HTR-8/SVneo (cell line): Measurements from ENCODE around the gene KCNN1.
A peak's percentile ranks its signal among the peaks of the same experiment; 100 is the strongest.
"Not testable (repeated sequence)": the region's sequence is repeated elsewhere in the genome, so short reads cannot be mapped to it uniquely, and the experiment has no call there.

Experiments used
- DNase-seq: peaks from one replicate; pipeline ENCODE4 v3.0.0; 2011; ENCODE audit warnings: low spot score, mixed read lengths; ENCODE audit not compliant: insufficient read length
- FAIRE-seq: peaks from 2 replicates; lab custom pipeline; 2011; peaks lifted over from hg19 to GRCh38; lab: Jason Lieb, UNC

The KCNN1 gene

GRCh38 chr19:17966550-17967256 is at the start of gene KCNN1:
Gene KCNN1, plus strand, starts transcription at chr19:17967107. Its CDS starts 6,782 bp downstream, at chr19:17973889.
- no peak for FAIRE-seq
- DNase-seq = peak; percentile 72

GRCh38 chr19:17918151-17918550 is 48.8 kb upstream of the KCNN1 start:
- FAIRE-seq = not testable (repeated sequence)

DNA sequence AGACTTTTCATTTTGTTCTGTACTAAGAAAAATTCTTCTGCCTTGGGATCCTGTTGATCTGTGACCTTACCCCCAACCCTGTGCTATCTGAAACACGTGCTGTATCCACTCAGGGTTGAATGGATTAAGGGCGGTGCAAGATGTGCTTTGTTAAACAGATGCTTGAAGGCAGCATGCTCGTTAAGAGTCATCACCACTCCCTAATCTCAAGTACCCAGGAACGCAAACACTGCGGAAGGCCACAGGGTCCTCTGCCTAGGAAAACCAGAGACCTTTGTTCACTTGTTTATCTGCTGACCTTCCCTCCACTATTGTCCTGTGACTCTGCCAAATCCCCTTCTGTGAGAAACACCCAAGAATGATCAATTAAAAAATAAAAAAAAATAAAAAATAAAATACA is 47.8 kb upstream of the KCNN1 start:
- not testable (repeated sequence) for DNase-seq, FAIRE-seq

More at GRCh38 chr19:17918151-17918550, 48.8 kb upstream of the KCNN1 start:
- not testable (repeated sequence) for DNase-seq

DNA sequence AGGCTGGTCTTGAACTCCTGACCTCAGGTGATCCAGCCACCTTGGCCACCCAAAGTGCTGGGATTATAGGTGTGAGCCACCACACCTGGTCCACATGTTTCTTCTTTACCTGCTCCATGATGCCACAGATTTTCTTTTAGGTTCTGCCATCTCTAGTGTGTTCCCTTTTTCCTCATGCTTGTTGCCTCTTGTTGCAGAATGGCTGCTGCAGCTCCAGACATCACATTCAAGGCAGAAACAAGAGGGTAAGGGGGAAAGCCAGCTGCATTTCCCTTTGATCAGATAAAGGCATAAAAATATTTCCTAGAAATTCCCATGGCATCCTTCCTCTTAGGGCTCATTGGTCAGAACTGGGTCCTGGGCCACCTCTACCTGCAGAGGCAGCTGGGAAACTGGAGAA is 46.4 kb upstream of the KCNN1 start:
- FAIRE-seq (no peak), DNase-seq (no peak)

DNA sequence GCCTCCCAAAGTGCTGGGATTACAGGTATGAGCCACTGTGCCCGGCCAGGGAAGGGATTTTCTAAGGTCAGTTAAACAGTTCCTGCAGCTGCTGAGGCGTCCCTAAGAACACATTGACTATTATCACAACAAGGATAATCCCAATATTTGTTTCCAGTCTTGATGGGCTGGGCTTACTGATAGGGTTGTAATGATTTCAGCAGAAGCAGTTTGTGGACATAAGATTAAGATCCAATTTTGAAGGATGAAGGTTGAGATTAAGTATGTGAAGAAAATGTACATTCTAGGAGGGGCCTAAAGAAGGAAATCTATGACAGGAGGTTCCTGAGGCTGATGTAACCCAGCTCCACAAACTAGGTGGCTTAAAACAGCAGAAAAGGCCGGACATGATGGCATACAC is 44.8 kb upstream of the KCNN1 start:
- DNase-seq (no peak), FAIRE-seq (no peak)

DNA sequence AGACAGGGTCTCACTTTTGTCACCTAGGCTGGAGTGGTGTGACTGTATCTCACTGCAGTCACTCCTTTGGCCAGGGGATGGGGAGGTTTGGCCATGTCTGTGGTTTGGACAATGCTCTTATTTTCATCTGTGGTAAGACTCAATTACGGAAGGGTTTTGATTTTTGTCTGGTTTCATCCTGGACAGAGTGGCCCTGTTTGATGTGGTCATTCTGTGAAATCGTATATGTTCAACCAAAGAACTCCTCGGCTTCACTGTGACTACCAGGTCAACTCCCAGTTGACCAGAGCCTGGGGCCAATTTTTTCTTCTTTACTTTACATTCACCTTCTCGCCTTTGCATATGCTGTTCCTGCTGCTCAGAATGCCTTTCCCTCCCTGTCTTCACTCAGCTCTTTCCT is 40.9 kb upstream of the KCNN1 start:
- no peak for FAIRE-seq
- DNase-seq = no peak

DNA sequence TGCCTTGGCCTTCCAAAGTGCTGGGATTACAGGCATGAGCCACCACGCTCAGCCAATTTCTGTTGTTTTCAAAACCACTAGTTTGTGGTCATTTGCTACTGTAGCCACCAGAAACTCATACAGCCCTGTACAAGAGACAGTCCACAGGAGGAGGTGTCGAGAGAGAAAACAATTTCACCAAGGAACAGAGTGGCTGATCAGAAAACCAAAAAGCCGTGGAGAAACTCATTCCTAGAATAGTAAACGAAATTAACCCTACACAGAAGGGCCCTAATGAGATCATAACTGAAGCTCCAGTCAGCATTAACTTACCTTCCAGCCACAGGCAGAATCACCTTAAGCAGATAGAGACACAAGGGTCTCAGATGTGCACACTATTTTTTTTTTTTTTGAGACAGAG is 37.9 kb upstream of the KCNN1 start:
- FAIRE-seq (no peak), DNase-seq (no peak)

- no peak for FAIRE-seq
- no peak for DNase-seq
Measured at GRCh38 chr19:17931532-17932191, 35.2 kb upstream of the KCNN1 start.

DNA sequence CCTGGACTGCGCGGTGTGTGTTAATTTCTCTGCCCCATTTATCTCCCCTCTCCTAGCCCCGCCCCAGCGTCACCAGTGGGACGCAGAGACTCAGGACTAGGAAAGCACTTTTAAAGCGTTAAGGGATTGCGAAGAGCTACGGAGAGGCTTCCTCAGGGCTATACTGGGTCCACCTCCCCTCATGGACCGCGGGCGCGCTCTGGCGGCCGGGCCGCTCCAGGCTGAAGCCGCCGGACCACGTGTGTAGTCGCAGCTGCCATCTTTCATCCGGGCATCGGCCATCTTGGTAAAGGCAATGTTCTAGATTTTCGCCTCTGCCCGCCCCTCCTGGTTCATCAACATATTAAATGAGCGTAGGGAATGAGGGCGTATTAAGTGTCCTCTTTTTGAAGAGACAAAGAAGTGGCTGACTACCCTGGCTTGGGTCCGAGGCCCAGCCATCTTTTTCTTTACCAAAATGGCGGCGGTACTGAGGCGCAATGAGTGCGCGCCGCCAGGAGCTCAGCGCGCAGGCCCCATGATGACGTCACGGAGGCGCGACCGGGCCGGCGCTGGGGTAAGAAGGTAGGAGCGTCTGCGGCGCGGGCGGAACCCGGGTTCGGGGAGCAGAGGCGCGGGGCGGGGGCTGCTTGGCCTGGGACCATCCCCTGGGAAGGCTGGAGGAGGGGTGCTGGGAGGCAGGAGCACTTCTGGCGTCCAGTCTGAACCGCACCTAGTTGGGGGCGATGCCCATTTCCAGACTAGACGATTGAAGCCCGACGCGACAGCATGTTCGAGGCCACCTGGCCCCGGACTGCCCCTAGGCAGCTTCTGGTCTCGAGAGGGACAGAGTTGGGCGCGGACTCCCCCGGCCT is 34.2 kb upstream of the KCNN1 start, which contains the start of gene CCDC124:
CCDC124 (plus strand) TSS at position 531 of the 854 bp plus-strand sequence. CDS start 3,406 bp downstream, outside the sequence.
- FAIRE-seq = peak; percentile 75
- peak; percentile 96 for DNase-seq

GRCh38 chr19:17933414-17934129 is 33.3 kb upstream of the KCNN1 start:
- DNase-seq (no peak), FAIRE-seq (no peak)

DNA sequence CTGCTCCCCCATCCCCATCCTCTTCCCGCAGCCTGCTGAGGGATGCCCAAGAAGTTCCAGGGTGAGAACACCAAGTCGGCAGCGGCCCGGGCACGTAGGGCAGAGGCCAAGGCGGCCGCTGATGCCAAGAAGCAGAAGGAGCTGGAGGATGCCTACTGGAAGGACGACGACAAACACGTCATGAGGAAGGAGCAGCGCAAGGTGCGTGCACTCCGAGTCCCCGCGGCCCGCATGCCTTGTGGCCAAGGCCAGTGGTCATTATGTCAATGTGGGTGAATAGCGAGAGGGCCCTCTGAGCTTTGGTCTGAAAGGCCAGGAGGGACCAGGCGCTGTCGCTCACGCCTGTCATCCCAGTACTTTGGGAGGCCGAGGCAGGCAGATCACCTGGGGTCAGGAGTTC is 30.5 kb upstream of the KCNN1 start:
- FAIRE-seq = no peak
- no peak for DNase-seq

GRCh38 chr19:17937371-17937900 is 29.5 kb upstream of the KCNN1 start:
- FAIRE-seq (no peak), DNase-seq (no peak)

DNA sequence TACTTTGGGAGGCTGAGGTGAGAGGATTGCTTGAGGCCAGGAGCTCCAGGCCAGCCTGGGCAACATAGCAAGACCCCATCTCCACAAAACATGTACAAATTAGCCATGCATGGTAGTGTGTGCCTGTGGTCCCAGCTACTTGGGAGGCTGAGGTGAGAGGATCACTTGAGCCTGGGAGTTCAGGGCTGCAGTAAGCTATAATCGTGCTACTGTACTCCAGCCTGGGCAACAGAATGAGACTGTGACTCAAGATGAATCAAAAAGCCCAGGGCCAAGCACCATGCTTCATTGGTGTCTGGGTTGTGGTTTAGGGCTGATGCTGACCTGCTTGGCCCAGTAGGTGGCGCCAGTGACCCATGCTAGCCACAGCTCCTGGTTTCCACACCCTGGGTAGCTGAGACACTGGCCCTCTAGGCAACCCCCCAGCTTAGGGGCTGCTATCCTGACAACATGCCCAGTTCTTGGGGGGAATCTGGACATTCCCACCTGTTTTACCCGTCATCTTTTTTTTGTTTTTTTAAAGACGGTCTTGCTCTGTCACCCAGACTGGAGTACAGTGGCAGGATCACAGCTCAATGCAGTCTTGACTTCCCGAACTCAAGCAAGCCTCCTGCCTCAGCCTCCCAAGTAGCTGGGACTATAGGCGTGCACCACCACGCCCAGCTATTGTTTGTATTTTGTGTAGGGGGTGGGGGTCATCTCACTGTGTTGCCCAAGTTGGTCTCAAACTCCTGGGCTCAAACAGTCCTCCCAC is 28.6 kb upstream of the KCNN1 start:
- peak; percentile 36 for FAIRE-seq
- DNase-seq = peak; percentile 92

DNA sequence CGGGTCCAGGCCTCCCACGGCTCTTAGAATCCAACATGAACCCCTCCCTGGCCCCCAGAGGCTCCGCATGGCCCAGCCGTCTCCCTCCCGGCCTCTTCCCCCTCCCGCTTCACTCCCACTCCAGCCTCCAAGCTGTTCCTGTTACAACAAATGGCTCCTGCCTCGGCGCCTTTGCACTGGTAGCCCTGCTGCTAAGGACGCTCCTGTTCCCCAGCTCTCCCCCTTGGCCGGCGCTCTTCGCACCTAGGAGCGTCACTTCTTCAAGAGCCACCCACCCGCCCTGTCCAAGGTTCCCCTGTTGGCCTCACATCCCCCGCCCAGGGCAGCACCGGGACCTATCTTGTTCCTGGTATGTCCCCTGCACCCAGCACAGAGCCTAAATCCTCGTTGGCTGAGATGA is 24.7 kb upstream of the KCNN1 start:
- FAIRE-seq = no peak
- DNase-seq = no peak

DNA sequence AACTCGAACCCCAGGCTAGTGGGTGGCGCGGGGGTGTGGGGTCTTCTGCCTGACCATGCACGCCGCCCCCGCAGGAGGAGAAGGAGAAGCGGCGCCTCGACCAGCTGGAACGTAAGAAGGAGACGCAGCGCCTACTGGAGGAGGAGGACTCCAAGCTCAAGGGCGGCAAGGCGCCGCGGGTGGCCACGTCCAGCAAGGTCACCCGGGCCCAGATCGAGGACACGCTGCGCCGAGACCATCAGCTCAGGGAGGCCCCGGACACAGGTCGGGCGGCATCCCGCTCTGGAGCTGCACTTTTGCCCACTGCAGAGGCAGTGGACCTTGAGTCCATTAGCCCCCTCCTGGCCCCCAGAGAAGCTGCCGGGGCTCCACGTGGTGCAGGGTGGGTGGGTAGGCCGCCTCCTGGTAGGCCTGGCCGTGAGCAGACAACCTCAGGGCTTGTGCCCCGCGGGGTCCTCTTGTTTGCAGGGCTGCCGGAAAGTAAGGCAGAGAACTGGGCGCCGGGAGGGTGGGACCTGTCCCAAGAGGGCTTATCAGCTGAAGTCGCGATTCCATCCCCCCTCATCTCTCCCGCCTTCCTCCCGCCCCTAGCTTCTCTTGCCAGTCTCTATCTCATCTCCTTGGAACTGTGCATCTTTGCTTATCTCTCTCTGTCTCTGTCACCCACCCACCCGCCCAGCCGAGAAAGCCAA is 24.2 kb upstream of the KCNN1 start:
- FAIRE-seq = no peak
- DNase-seq = no peak

- DNase-seq (no peak), FAIRE-seq (no peak)
Measured at GRCh38 chr19:17943274-17944221, 23.4 kb upstream of the KCNN1 start.

DNA sequence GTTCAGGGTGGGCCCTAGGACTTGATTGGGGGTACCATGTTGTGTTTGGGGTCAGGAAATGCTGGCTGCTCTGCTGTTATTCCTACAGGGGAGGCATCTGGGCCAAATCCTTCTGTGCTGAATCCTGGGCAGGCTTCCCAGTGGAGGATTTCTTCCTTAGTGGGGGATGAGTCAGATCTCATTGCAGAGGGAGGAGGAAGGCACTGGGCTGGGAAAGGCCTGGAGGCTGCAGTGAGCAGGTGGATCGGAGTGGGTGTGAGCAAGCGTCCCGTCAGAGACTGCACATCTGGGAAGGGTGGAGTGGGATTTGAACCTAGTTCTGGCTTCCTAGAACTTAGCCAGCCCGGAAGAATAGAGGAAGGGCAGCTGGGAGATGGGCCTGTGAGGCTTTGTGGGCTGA is 22.6 kb upstream of the KCNN1 start:
- FAIRE-seq = no peak
- no peak for DNase-seq
